PC-3 (cell line): ENCODE measurements around the gene OR10T2. TPM values are rescaled to one million over a fixed set of nuclear protein-coding genes. Genes with fewer than 3 reads are reported as not detected.

Experiments
- ATAC-seq: fragments of 200-7000 bp; cut with Tn5 transposase; 2 replicates; pipeline ENCODE4 v1.9.1; 2020; ENCODE audit warnings: mild to moderate bottlenecking, moderate library complexity
- BruUV-seq: library from RNA; stranded (reverse); fragments of 400-500 nt; replicated peaks from 2 replicates; lab custom pipeline; 2021; lab: Mats Ljungman, UMichigan
- CTCF ChIA-PET: fragments of 300-600 bp; sonication (Branson Sonifier 250); formaldehyde crosslinking; loops from one replicate; lab custom pipeline; 2022; ENCODE audit warnings: antibody characterized with exemption; lab: Charles Lee
- POLR2A ChIA-PET: fragments of 300-600 bp; sonication (Branson Sonifier 250); formaldehyde crosslinking; loops from one replicate; lab custom pipeline; 2022; ENCODE audit warnings: antibody characterized with exemption; ENCODE audit not compliant: unreplicated experiment; lab: Charles Lee
- DNase-seq: peaks from one replicate; pipeline ENCODE4 v3.0.0-alpha.2; 2015
- H2AFZ ChIP-seq: fragments of 300-600 bp; sonication (generic); 2 replicates; pipeline ENCODE4 v1.6.0; 2016; ENCODE audit warnings: antibody characterized with exemption, low read length
- H3F3A ChIP-seq: fragments of 300-600 bp; sonication (generic); one replicate; pipeline ENCODE4 v1.6.0; 2017; ENCODE audit warnings: antibody characterized with exemption, low read length, control low read depth, mild to moderate bottlenecking; ENCODE audit not compliant: unreplicated experiment
- H3K27ac ChIP-seq: fragments of 300-600 bp; sonication (generic); 2 replicates; pipeline ENCODE4 v1.5.1; 2016; ENCODE audit warnings: mild to moderate bottlenecking, low read length
- H3K27me3 ChIP-seq: fragments of 300-600 bp; sonication (generic); 2 replicates; pipeline ENCODE4 v1.6.1; 2016; ENCODE audit warnings: low read length, mixed read lengths
- H3K36me3 ChIP-seq: fragments of 300-600 bp; sonication (generic); 2 replicates; pipeline ENCODE4 v1.6.1; 2016; ENCODE audit warnings: low read depth, mixed run types, low read length, mixed read lengths
- H3K4me1 ChIP-seq: fragments of 300-600 bp; sonication (generic); 2 replicates; pipeline ENCODE4 v1.5.1; 2016; ENCODE audit warnings: low read length; ENCODE audit not compliant: insufficient read depth
- H3K4me2 ChIP-seq: fragments of 300-600 bp; sonication (generic); 2 replicates; pipeline ENCODE4 v1.6.0; 2016; ENCODE audit warnings: low read length
- H3K4me3 ChIP-seq: fragments of 300-600 bp; sonication (generic); 2 replicates; pipeline ENCODE4 v1.5.1; 2016; ENCODE audit warnings: mild to moderate bottlenecking, low read length, mixed read lengths
- H3K79me2 ChIP-seq: fragments of 300-600 bp; sonication (generic); 2 replicates; pipeline ENCODE4 v1.6.1; 2017; ENCODE audit warnings: low read length, mixed read lengths
- H3K9ac ChIP-seq: fragments of 300-600 bp; sonication (generic); 2 replicates; pipeline ENCODE4 v1.6.0; 2016; ENCODE audit warnings: mild to moderate bottlenecking, low read length
- H3K9me2 ChIP-seq: fragments of 300-600 bp; sonication (generic); replicated peaks from 2 replicates; pipeline ENCODE4 v1.6.1; 2016; ENCODE audit warnings: mixed run types, low read length, mixed read lengths
- H3K9me3 ChIP-seq: fragments of 300-600 bp; sonication (generic); 2 replicates; pipeline ENCODE4 v1.6.1; 2016; ENCODE audit warnings: low read length, mixed read lengths
- H4K20me1 ChIP-seq: fragments of 300-600 bp; sonication (generic); 2 replicates; pipeline ENCODE4 v1.6.1; 2016; ENCODE audit warnings: low read length, mixed read lengths
- EZH2 ChIP-seq: fragments of 300-600 bp; sonication (generic); IDR thresholded peaks from one replicate; pipeline ENCODE4 v1.6.1; 2017; ENCODE audit warnings: antibody characterized with exemption, mild to moderate bottlenecking, low read length; ENCODE audit not compliant: unreplicated experiment
- EZH2phosphoT487 ChIP-seq: fragments of 300-600 bp; sonication (generic); IDR thresholded peaks from 2 replicates; pipeline ENCODE4 v1.6.1; 2018; ENCODE audit warnings: mild to moderate bottlenecking, antibody characterized with exemption, low read length, borderline replicate concordance
- intact Hi-C: fragments of 100-400 bp; cut with micrococcal nuclease; formaldehyde crosslinking; loops from 2 replicates; pipeline ENCODE4 v1.9.0; 2023
- total RNA-seq: library from RNA; depleted of rRNA; stranded (reverse); fragments of >200 nt; gene quantifications from 2 replicates; pipeline ENCODE4 v1.2.3, GENCODE V29; 2014
- TF ChIP-seq, protein P1 (sequence below): fragments of 300-600 bp; sonication (generic); conservative IDR thresholded peaks from 2 replicates; pipeline ENCODE4 v1.5.1; 2017; ENCODE audit warnings: antibody characterized with exemption, low read depth, mild to moderate bottlenecking, low read length

Gene OR10T2
- total RNA-seq, 1 experiment from 2014 or later, result not detected

DNA sequence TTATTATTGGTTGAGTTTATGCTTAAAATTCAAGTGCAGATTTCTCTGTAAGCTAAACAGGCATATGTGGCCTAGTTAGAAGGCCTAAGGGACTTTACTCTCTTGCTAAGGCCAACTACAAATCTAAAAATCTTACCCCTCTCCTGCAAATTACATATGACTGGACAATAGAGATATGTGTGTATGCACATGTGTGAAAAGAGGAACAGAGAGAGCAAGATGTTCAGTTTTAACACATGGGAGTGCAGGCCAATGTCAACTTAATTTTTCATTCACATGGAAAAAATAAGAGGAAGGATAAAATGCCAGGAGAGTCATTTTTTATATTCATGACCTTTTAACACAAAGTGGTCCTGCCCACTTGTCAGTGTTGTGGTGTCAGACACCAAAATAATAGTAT lies 18.3 kb upstream of the OR10T2 start:
- H3K79me2 ChIP-seq, result no peaks in the 10 kb centered on the region
- ChIA-PET POLR2A (no interaction called here), CTCF (no interaction called here)
- ATAC-seq (no peak), DNase-seq (no peak)
- no peaks in the 10 kb centered on the region for H3K9me3 ChIP-seq
- no peaks in the 10 kb centered on the region for H3K36me3 ChIP-seq
- intact Hi-C loops, result no loop called here
- H3K4me3 ChIP-seq, result no peak overlapping the region
- H3K9ac ChIP-seq, result no peak overlapping the region
- H4K20me1 ChIP-seq, result no peaks in the 10 kb centered on the region
- H3F3A ChIP-seq, result no peaks in the 10 kb centered on the region
- H3K27ac ChIP-seq, result no peak overlapping the region
- H2AFZ ChIP-seq, result no peak overlapping the region
- TF ChIP-seq EZH2 (no peak), EZH2phosphoT487 (no peak)
- TF ChIP-seq, protein P1, sequence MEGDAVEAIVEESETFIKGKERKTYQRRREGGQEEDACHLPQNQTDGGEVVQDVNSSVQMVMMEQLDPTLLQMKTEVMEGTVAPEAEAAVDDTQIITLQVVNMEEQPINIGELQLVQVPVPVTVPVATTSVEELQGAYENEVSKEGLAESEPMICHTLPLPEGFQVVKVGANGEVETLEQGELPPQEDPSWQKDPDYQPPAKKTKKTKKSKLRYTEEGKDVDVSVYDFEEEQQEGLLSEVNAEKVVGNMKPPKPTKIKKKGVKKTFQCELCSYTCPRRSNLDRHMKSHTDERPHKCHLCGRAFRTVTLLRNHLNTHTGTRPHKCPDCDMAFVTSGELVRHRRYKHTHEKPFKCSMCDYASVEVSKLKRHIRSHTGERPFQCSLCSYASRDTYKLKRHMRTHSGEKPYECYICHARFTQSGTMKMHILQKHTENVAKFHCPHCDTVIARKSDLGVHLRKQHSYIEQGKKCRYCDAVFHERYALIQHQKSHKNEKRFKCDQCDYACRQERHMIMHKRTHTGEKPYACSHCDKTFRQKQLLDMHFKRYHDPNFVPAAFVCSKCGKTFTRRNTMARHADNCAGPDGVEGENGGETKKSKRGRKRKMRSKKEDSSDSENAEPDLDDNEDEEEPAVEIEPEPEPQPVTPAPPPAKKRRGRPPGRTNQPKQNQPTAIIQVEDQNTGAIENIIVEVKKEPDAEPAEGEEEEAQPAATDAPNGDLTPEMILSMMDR, result no peak
- no peaks in the 10 kb centered on the region for H3K4me1 ChIP-seq
- no peaks in the 10 kb centered on the region for H3K27me3 ChIP-seq
- H3K4me2 ChIP-seq, result no peak overlapping the region
- no TSS peak for BruUV-seq
- H3K9me2 ChIP-seq, result no peaks in the 10 kb centered on the region

DNA sequence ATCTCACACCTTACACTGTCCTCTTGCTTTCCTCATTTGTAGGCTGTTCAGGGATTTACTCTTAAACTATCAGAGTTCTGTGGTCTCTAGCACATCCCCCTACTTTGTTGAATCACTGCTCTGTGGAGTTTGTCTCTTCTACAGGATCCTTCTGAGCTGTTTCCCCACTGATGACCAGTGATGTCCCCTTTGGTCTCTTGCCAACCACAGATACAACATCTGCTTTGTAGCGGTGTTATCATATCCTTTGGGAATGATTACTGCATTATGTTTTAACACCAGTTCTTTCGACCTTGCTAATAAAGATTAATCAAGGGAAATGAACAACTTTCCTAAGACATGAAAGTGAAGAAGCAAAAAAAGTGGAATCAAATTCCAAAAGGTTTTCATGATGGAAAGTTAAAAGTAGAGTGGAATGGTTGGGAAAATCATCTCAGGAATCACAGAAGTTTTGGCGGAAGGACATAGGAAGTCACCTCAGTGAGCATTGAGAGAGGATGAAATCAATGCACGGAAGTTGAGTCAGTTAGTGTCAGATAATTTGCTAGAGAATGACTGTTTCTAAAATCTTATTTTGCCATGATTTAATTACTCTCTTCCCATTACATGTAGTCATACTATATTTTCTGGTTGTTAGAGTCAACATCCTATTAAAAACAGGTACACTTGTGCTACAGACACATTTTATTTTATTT lies 15.5 kb upstream of the OR10T2 start:
- intact Hi-C loops, result no loop called here
- H3K9me2 ChIP-seq, result no peaks in the 10 kb centered on the region

DNA sequence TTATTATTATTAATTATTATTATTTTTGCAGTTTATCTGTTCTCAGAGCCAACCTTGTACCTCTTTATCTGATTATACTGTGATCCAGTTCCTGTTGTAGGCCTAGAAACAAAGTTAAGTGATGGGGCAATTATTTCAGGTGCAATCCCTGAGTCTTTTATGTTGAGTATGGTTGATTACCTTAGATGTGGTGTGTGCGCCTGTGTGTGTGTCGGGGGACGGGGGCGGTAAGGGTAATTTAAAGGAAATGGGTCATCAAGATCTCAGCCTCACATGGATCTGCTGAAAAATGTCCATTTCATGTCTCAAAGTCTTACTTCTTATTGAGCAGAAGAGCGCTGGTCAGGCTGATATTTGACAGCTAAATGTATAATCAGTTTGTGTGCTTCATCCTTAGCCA lies 7.8 kb upstream of the OR10T2 start:
- Histone ChIP-seq H3K4me1 (no peaks in the 10 kb centered on the region), H3K79me2 (no peaks in the 10 kb centered on the region), H3K9ac (no peak overlapping the region), H3K9me3 (no peaks in the 10 kb centered on the region), H3K4me3 (no peak overlapping the region), H3F3A (no peaks in the 10 kb centered on the region), H4K20me1 (no peaks in the 10 kb centered on the region), H3K27me3 (no peaks in the 10 kb centered on the region), H3K4me2 (no peak overlapping the region), H3K9me2 (no peaks in the 10 kb centered on the region), H3K27ac (no peak overlapping the region), H2AFZ (no peak overlapping the region), H3K36me3 (no peaks in the 10 kb centered on the region)
- POLR2A ChIA-PET, result no interaction called here
- intact Hi-C loops, result no loop called here
- DNase-seq (no peak), ATAC-seq (no peak)
- no TSS peak for BruUV-seq
- TF ChIP-seq, protein P1, result no peak
- no peak for TF ChIP-seq EZH2
- no peak for TF ChIP-seq EZH2phosphoT487
- CTCF ChIA-PET, result no interaction called here

More for the DNA sequence above, 15.5 kb upstream of the OR10T2 start:
- Histone ChIP-seq H3K9me3 (no peaks in the 10 kb centered on the region), H2AFZ (no peak overlapping the region), H3K79me2 (no peaks in the 10 kb centered on the region), H4K20me1 (no peaks in the 10 kb centered on the region), H3K27ac (no peak overlapping the region), H3K36me3 (no peaks in the 10 kb centered on the region), H3K4me2 (no peak overlapping the region), H3K4me1 (no peaks in the 10 kb centered on the region), H3F3A (no peaks in the 10 kb centered on the region), H3K9ac (no peak overlapping the region), H3K27me3 (no peaks in the 10 kb centered on the region), H3K4me3 (no peak overlapping the region)
- BruUV-seq, result no TSS peak
- ATAC-seq (no peak), DNase-seq (no peak)
- TF ChIP-seq EZH2 (no peak), EZH2phosphoT487 (no peak)
- TF ChIP-seq, protein P1, result no peak
- CTCF ChIA-PET, result no interaction called here
- POLR2A ChIA-PET, result no interaction called here
